Retinal pigment epithelial cell (primary cell): ENCODE measurements around the gene MID1.
A peak's percentile ranks its signal among the peaks of the same experiment; 100 is the strongest.

Source experiments
- DNase-seq: peaks from one replicate; pipeline ENCODE4 v3.0.0-alpha.2; 2010; ENCODE audit warnings: low read depth
- H3K4me3 ChIP-seq: 2 replicates; pipeline ENCODE4 v1.5.1; 2011; ENCODE audit warnings: mild to moderate bottlenecking, low read length, control low read depth, moderate library complexity
- CTCF ChIP-seq: conservative IDR thresholded peaks from 2 replicates; pipeline ENCODE4 v1.5.1; 2011; ENCODE audit warnings: low read depth, low read length, control low read depth, inconsistent platforms

MID1 gene

GRCh38 chrX:10653302-10653701, 32.9 kb upstream of the MID1 start:
- DNase-seq, result no peak
- TF ChIP-seq CTCF, result no peak
- H3K4me3 ChIP-seq, result no peak overlapping the region

- DNase-seq, result no peak
- no peak for TF ChIP-seq CTCF
- no peak overlapping the region for H3K4me3 ChIP-seq
Observed at GRCh38 chrX:10649265-10649664, 28.9 kb upstream of the MID1 start.

- H3K4me3 ChIP-seq, result no peak overlapping the region
- DNase-seq, result no peak
- TF ChIP-seq CTCF, result no peak
Observed at GRCh38 chrX:10648614-10649013, 28.2 kb upstream of the MID1 start.

GRCh38 chrX:10636851-10637250, 16.5 kb upstream of the MID1 start:
- H3K4me3 ChIP-seq, result no peak overlapping the region
- no peak for TF ChIP-seq CTCF
- DNase-seq, result no peak

GRCh38 chrX:10636337-10636736, 16.0 kb upstream of the MID1 start:
- peak; percentile 70 for TF ChIP-seq CTCF
- DNase-seq, result no peak
- no peak overlapping the region for H3K4me3 ChIP-seq

GRCh38 chrX:10634392-10635161, 14.2 kb upstream of the MID1 start:
- no peak for DNase-seq
- peak overlapping the region; percentile 6 for H3K4me3 ChIP-seq
- TF ChIP-seq CTCF, result no peak

- H3K4me3 ChIP-seq, result no peak overlapping the region
- peak; percentile 65 for DNase-seq
- TF ChIP-seq CTCF, result no peak
Observed at GRCh38 chrX:10633722-10634121, 13.3 kb upstream of the MID1 start.
